GM21367 (cell line): ENCODE results near the gene ARVCF.

Experiments used
- ATAC-seq: cut with Tn5 transposase; IDR thresholded peaks from one replicate; pipeline ENCODE4 v1.9.1; 2021; ENCODE audit not compliant: unreplicated experiment

Gene ARVCF

GRCh38 chr22:20053407-20054033 is 36.9 kb upstream of the ARVCF start:
- no peak for ATAC-seq

- no peak for ATAC-seq
Observed at GRCh38 chr22:20052309-20053259, 36.0 kb upstream of the ARVCF start.

DNA sequence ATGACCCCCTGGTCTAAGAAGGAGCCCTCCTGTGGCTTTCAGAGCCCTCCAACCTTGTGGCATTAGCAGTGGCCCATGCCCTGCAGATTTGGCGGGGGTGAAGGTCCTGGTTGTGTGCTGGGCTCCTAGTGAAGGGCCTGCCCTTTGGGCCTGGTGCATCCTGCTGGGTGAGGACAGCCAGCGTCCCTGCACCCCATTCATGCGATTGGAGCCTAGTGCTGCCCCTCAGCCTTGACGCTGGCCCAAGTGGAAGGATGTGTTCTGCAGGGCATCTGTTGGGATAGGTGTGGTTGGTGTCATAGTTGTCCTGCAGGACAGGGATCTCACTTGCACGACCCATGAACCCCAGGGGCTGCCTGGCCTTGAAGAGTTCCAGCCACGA is 35.3 kb upstream of the ARVCF start:
- no peak for ATAC-seq

- no peak for ATAC-seq
Observed at GRCh38 chr22:20046730-20047129, 30.1 kb upstream of the ARVCF start.

DNA sequence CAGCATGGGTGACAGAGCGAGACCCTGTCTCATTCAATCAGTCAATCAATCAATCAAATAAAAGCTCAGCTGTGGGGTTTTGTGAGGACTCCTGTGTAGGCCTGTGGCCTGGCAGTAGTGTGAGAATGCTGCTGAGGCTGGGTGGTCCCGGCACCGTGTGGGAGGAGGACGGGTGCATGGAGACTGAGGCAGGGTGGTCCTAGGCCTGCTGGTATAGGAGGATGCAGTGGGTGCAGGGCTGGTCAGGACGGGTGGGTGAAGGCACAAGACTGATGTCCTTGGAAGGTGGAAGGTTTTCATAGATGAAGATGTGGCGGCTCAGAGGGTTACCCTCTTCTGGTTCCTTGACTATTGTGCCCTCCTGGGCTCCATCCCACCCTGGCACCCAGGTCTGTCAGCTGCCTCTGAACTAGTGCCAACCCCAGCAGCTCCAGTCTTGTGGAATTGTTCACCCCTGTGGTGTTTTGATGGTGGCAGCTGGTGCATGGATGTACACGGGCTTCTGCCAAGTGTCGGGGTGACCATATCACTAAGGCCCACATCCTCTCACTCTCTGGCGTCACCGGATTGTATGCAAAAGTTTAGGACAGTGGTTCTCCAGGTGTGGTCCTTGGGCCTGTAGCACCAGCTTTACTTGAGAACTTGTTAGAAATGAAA is 28.0 kb upstream of the ARVCF start:
- ATAC-seq, result no peak

- no peak for ATAC-seq
Observed at GRCh38 chr22:20043997-20044342, 27.3 kb upstream of the ARVCF start.

- no peak for ATAC-seq
Observed at GRCh38 chr22:20043057-20043996, 26.7 kb upstream of the ARVCF start.

GRCh38 chr22:20040327-20041200 is 23.9 kb upstream of the ARVCF start:
- no peak for ATAC-seq

DNA sequence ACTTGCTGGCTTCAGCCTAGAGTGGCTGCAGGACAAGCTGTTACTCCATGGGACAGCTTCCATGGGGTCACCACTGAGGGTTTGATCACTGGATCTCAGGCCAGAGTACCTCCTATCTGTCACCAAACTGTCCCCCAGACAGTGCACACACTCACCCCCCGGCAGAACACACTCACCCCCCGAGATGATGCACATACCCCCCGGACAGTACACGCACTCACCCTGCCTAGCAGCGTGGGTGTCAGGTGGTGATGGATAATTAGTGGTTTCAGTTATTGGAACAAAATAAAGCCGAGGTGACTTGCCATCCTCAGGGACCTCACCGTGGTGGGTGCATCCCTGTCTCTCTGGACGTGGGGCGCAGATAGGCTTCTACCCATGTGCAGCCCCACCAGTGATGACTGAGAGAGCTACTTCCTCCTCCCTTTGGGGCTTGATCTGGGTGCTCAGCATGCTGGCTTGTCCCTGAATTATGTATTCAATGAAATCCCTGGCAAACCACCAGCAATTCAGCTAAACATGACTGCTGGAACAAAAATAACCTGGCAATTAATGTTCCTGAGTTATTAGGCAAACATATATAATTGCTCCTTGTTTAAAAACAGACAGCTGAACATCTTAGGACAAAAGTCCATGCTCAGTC is 23.2 kb upstream of the ARVCF start:
- no peak for ATAC-seq

- ATAC-seq, result no peak
Observed at GRCh38 chr22:20038574-20038973, 22.0 kb upstream of the ARVCF start.

- no peak for ATAC-seq
Observed at GRCh38 chr22:20037419-20037818, 20.8 kb upstream of the ARVCF start.

GRCh38 chr22:20036535-20037392 is 20.1 kb upstream of the ARVCF start:
- ATAC-seq, result no peak

- ATAC-seq, result no peak
Observed at GRCh38 chr22:20036084-20036482, 19.5 kb upstream of the ARVCF start.

- no peak for ATAC-seq
Observed at GRCh38 chr22:20035375-20036083, 18.9 kb upstream of the ARVCF start.

GRCh38 chr22:20034143-20034542 is 17.5 kb upstream of the ARVCF start:
- ATAC-seq, result no peak

GRCh38 chr22:20033045-20033706 is 16.6 kb upstream of the ARVCF start:
- ATAC-seq, result no peak

DNA sequence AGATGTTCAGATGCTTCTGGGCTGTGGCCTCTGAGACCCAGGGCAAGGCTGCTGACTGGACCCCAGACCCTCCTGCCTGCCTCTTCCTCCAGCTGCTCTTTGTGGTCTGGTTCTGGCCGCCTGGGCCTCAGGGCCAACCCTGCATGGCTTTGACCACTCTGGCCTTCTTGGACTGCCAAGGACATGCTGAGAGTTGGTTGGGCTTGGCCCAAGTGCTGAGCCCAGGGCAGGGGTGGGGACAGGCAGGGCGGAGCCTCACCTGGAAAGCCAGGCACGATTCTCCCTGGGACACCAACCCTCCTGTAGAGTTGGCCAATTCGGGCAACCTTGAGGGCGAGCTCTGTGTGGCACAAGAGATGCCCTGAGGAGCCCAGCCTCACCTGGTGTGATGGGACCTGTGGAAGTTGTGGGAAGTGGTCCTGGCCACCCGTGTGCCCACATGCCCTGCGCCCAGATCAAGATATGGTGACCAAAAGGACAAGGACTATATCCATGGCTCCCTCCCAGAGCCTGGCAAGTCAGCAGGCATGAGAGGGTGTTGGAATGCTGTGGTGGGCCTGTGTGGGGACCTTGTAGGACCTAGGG is 15.9 kb upstream of the ARVCF start:
- no peak for ATAC-seq
